Mesothelial cell of epicardium (in vitro differentiated cells): Measurements from ENCODE around the gene CHMP2B. TPM values are rescaled to one million over a fixed set of nuclear protein-coding genes. Genes with fewer than 3 reads are reported as not detected.
"Not testable (repeated sequence)": the region's sequence is repeated elsewhere in the genome, so short reads cannot be mapped to it uniquely, and the experiment has no call there.

ENCODE experiments used
- DNase-seq, 2 experiments: peaks; one replicate each; pipeline ENCODE4 v3.0.0; 2021; ENCODE audit warnings: low spot score in 2 of 2; ENCODE audit not compliant: unreplicated experiment in 2 of 2
- H3K27ac Mint-ChIP-seq: 2 replicates; pipeline ENCODE4 v1.8.0; 2021; ENCODE audit warnings: mixed read lengths
- H3K27me3 Mint-ChIP-seq: 2 replicates; pipeline ENCODE4 v1.8.0; 2021; ENCODE audit warnings: low read depth, mixed read lengths
- H3K36me3 Mint-ChIP-seq: 2 replicates; pipeline ENCODE4 v1.8.0; 2021; ENCODE audit warnings: mixed read lengths
- H3K4me1 Mint-ChIP-seq: 2 replicates; pipeline ENCODE4 v1.8.0; 2021; ENCODE audit warnings: mixed read lengths
- H3K4me3 Mint-ChIP-seq: 2 replicates; pipeline ENCODE4 v1.8.0; 2021; ENCODE audit warnings: mild to moderate bottlenecking, moderate library complexity, mixed read lengths
- H3K9me3 Mint-ChIP-seq: 2 replicates; pipeline ENCODE4 v1.8.0; 2021; ENCODE audit warnings: mixed read lengths
- CTCF ChIP-seq: fragments of 200-600 bp; sonication (generic); IDR thresholded peaks from one replicate; pipeline ENCODE4 v1.5.0; 2021; ENCODE audit warnings: antibody characterized with exemption; ENCODE audit not compliant: unreplicated experiment
- total RNA-seq: library from RNA; stranded (reverse); gene quantifications from 3 replicates; pipeline ENCODE4 v1.2.1, GENCODE V29; 2021

CHMP2B gene
- total RNA-seq, 1 donor from 2014 or later, result 26.4 TPM

- Mint-ChIP-seq H3K27ac (no peak overlapping the region), H3K36me3 (peaks cover 5% of the 10 kb centered on the region), H3K4me3 (peak overlapping the region; percentile 100), H3K9me3 (no peaks in the 10 kb centered on the region), H3K4me1 (peaks cover 45% of the 10 kb centered on the region), H3K27me3 (peaks cover 3% of the 10 kb centered on the region)
- no peak for TF ChIP-seq CTCF
- DNase-seq, result no peak
Observed at GRCh38 chr3:87229113-87229512, 2.0 kb downstream of the CHMP2B start.

DNA sequence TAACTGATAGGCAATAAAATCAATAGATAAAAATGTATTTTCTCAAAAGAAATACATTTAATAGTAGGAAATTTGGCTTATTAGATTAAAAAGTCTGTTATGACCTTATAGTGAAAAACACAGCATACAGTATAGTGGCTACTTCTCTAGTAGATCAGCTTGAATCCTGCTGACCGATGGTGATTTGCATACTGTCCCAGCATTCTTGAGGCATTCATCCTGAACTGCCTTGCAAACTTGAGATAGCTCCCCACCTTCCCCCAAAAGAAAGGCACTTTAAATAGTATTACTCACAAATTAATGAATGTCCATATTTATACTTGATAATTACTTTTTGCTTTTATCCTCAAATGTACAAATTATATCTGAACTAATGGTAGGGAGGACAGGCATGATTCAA, 6.7 kb downstream of the CHMP2B start:
- H3K27ac Mint-ChIP-seq, result no peak overlapping the region
- H3K4me1 Mint-ChIP-seq, result peaks cover 27% of the 10 kb centered on the region
- H3K27me3 Mint-ChIP-seq, result no peaks in the 10 kb centered on the region
- TF ChIP-seq CTCF, result no peak
- no peaks in the 10 kb centered on the region for H3K9me3 Mint-ChIP-seq
- no peak for DNase-seq
- no peak overlapping the region for H3K4me3 Mint-ChIP-seq
- H3K36me3 Mint-ChIP-seq, result peaks cover 13% of the 10 kb centered on the region

DNA sequence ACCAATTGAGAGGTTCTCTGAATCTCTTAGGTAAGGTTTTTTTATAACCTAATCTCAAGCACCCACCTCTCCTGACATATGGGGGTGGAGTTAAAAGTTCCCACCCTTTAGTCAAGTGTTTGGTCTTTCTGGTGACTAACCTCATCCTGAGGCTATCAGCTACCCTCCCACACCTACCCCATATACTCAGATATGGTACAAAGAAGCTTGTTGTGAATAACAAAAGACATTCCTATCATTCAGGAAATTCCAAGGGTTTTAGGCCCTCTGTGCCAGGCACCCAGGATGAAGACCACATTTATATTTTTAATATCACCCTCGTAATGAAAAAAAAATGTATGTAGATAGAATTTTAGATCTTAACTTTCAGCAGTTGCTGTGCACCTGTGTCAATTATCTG, 9.0 kb downstream of the CHMP2B start:
- DNase-seq, result no peak
- H3K36me3 Mint-ChIP-seq, result peaks cover 18% of the 10 kb centered on the region
- H3K4me3 Mint-ChIP-seq, result no peak overlapping the region
- H3K27me3 Mint-ChIP-seq, result no peaks in the 10 kb centered on the region
- no peak for TF ChIP-seq CTCF
- no peak overlapping the region for H3K27ac Mint-ChIP-seq
- H3K9me3 Mint-ChIP-seq, result no peaks in the 10 kb centered on the region
- peaks cover 8% of the 10 kb centered on the region for H3K4me1 Mint-ChIP-seq

DNA sequence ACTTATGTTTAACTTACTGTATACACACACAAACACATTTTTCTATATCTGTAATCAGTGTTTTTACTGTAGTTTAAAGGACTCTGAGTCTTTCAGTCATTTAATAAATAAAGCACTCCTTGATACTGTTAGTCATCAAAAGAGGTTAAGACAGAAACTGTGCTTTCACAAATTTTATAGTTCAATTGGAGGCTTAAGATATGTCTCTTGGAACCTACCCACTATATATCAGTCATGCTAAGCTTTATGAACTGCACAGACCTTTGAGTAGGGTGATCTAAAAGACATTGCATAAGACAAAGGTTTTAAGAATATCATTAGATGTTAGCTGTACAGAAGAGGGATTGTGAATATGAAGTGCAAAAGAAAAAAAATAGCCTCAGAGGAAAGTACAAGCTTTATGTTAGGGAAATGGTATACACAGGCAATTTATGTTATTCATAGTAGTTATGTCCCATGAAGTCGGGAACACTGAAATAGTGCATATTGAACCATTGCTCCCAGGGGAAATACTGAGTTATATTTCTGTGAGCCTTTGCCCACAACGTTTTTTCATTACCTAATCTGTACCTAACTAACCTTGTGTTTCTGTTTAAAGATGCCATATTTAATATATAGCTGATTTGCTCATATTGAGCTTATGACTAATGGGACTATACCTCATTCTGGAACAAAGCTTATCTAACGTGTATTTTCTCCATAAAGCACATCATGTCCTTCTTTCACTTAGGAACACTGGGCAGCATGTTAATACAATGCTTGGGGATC, 19.7 kb downstream of the CHMP2B start:
- TF ChIP-seq CTCF, result no peak
- H3K27me3 Mint-ChIP-seq, result no peaks in the 10 kb centered on the region
- H3K36me3 Mint-ChIP-seq, result peaks cover 27% of the 10 kb centered on the region

GRCh38 chr3:87247430-87247773, 20.3 kb downstream of the CHMP2B start:
- H3K27me3 Mint-ChIP-seq, result no peaks in the 10 kb centered on the region
- no peak overlapping the region for H3K4me3 Mint-ChIP-seq
- no peak for DNase-seq
- H3K36me3 Mint-ChIP-seq, result peaks cover 26% of the 10 kb centered on the region
- H3K9me3 Mint-ChIP-seq, result no peaks in the 10 kb centered on the region
- H3K27ac Mint-ChIP-seq, result no peak overlapping the region
- TF ChIP-seq CTCF, result no peak
- H3K4me1 Mint-ChIP-seq, result no peaks in the 10 kb centered on the region

More for the DNA sequence above, 19.7 kb downstream of the CHMP2B start:
- Mint-ChIP-seq H3K27ac (no peak overlapping the region), H3K9me3 (no peaks in the 10 kb centered on the region), H3K4me3 (no peak overlapping the region), H3K4me1 (no peaks in the 10 kb centered on the region)
- no peak for DNase-seq

GRCh38 chr3:87248231-87248630, 21.1 kb downstream of the CHMP2B start:
- not testable (repeated sequence) for H3K27me3 Mint-ChIP-seq, H3K27ac Mint-ChIP-seq, DNase-seq

More at GRCh38 chr3:87248231-87248630, 21.1 kb downstream of the CHMP2B start:
- not testable (repeated sequence) for H3K4me3 Mint-ChIP-seq, H3K4me1 Mint-ChIP-seq, H3K9me3 Mint-ChIP-seq
- H3K36me3 Mint-ChIP-seq, result peaks cover 25% of the 10 kb centered on the region
